ENCODE measurements around the gene C5orf52.
"Not testable (repeated sequence)": the region's sequence is repeated elsewhere in the genome, so short reads cannot be mapped to it uniquely, and the experiment has no call there.

The C5orf52 gene

DNA sequence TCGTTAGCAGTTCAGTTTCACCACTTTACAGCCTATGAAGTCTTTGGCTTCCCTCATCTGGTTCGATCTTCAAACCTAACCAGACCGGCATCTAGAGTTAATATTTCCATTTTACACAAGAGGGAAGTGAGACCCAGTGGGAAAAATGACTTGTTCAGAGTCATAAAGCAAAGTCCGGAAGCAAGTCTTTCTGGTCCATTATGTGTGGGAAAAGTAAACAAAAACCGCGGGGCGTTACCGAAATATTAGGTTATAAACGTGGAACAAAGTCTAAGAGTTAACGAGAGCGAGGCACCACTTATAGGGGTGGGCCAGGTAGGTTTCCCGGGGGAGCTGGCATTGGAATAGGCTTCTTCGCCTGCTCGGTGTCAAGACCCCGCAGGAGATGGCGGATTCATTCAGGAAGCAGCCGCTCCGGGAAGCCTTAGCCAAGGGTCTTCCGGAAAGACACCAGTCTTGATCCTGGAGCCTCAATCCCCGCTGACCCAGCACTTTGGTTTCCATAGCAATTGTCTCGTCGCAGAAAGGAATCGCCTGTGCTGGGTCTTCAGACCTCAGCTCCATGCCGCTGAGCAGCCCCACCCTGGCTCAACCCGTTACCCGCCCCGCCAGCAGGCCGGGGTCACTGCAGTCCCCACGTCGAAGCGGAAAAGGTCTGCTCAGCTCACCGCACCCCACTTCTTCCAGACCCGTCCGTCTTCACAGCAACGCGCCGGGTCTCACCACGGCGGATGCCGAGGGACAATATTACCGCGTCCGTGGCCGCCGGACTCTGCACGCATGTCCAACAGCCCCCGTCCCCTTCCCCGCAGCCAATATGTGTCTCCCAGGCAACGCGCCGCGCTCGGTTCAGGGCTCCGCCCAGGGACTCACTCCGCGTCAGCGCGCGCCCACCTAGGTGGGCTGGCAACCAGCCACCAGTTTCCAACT is at the start of gene C5orf52:
C5orf52 (plus strand) TSS at position 872 of the 930 bp plus-strand sequence. CDS start 82 bp downstream, outside the sequence.
- DNase-seq: peak; percentile 48

DNA sequence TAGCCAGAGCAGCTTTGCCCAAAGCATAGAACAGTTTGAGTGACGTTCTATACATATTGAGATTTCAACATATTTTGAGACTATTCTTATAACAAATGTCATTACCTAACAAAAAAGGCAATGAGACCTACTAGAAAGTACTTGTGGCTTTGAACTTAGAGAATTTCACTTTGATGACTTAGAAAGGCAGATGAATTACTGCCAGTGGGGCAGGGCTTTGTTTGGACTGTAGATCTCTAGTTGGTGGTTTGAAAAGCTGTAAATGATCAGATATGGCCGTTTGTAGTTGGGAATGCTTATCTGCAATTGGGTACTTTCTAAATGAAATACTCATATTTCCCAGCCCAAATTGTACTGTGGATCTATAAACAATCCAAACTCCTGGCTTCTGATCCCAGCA is 47.2 kb upstream of the C5orf52 start:
- no peak for DNase-seq

DNA sequence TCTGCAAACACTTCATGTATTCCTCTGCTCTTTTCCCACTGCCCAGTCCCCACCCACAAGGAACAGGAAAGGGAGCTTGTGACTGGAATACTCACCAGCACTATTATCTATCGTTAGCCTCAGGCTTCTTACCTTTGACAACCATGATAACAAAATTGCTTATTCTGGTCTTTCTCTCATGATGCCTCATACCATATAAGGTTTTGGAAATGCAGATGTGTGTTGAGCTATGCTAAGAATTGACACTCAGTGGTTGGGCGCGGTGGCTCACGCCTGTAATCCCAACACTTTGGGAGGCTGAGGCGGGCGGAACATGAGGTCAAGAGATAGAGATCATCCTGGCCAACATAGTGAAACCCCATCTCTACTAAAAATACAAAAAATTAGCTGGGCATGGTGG is 44.5 kb upstream of the C5orf52 start:
- DNase-seq: no peak

DNA sequence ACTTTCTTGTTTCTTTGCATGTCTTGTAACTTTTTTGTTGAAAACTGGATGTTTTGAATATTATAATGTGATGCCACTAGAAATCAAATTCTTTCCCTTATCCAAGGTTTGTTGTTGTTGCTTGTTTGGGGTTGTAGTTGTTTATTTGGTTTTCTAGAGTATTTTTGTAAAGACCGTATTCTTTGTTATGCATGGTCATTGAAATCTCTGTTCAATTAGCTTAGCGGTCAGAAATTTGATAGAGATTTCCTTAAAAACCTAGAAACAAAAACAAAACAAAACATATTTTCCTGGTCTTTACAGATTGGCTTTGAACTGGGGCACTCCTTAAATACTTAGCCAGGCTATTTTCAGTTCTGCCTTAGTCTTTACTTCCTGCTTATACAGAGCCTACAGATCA is 41.0 kb upstream of the C5orf52 start:
- DNase-seq: no peak

DNA sequence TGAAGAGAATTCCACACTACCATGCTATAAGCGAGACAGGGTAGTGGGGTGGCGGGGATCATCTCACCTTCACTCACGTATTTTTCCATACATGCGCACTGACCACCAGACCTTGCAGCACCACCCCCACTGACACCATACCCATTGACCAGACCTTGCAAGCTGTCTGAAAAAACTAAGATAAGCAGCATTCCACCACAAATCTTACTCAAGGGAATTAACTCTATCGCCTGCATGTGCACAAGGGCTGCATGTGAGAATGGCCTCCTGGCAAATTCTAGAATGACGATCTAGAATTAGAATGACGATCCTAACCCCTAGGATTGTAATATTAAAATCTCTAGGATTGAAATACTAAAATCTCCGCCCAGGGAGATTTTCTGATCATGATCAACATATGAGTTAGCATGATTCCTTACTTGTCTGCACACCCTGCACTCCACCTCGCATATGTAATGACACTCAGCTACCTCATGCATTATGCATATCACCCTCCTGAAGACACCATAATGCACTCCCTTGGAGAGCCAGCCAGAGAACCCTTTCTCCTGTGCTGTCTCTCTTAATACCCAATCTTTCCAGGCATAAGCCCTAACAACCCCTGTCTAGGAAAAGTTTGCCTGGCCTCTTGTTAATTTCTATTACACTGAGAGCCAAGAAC is 30.8 kb upstream of the C5orf52 start:
- DNase-seq: no peak

DNA sequence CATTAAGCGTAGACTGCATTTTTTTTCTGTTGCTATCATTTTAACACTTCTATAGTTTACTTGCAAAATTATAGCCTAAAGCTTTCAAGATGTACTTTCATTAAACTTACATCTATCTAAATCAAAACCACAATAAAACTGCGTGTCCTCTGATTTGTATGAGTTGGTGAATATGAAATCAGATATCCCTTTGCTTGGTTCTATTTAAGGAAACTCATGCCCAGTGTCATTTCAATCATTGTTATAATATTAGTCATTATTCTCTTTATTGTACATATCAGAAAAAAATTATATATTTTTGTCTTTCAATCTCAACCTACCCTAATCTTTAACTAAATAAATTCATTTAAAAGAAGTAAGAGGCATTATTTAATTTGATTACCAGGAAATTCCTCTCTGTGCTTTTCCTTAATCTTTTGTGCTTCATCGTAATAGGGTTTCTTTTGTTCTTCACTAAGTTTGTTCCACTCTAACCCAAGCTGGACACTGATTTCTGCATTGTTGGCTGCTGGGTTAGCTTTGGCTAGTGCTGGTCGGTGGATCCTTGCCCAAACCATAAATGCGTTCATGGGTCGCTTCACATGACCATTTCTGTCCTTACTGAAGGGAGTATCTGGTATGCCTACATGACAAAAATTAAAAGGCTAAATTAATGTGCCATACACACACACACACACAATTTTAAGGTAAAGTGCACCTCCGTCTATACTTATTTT is 22.9 kb upstream of the C5orf52 start:
- DNase-seq: no peak

DNA sequence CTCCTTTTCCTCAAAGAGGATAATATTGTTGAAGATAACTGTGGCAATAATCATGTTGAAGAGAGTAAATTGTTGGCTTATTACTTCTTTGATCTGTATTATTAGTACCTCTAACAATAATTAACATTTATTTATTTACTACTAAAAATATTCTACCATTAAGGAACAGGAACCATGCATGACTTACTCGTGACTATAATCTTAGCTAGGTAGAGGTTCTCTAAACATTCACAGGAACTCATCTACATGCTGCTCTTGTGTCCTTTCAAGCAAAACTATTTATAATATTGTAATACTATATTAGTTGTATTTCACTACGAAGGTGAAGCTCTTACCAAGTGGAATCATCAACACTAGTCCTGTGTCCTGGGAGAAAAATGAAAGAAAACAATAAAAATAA is 22.2 kb upstream of the C5orf52 start:
- DNase-seq: no peak

DNA sequence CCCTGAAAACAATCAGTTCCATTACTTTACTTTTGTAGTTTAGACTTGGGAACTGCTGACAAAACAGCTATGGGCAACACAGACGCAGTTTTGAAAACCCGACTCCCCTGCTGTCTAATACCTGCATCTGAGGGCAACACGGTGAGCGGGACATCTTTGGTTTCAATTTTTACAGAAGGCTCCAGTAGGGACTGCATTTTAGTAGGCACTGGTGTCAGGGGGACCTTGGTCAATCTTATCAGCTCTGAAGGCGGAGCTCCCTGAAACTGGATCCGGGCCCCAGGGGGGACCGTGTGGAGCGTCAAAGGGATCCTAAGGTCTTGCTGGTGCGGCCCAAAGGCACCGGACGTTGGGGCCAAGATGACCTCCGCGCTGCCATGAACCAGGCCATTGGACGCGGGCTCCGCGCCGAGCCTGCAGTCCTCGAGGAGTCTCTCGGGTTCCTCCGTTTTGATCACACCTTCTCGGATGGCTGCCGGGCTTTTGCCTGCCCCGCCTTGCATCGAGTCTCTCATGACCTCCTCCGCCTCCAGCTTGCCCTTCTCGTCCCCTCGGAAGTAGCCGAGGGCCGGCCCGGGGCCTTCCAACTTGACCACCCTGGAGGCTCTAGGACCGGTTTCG is 20.2 kb upstream of the C5orf52 start:
- no peak for DNase-seq

DNA sequence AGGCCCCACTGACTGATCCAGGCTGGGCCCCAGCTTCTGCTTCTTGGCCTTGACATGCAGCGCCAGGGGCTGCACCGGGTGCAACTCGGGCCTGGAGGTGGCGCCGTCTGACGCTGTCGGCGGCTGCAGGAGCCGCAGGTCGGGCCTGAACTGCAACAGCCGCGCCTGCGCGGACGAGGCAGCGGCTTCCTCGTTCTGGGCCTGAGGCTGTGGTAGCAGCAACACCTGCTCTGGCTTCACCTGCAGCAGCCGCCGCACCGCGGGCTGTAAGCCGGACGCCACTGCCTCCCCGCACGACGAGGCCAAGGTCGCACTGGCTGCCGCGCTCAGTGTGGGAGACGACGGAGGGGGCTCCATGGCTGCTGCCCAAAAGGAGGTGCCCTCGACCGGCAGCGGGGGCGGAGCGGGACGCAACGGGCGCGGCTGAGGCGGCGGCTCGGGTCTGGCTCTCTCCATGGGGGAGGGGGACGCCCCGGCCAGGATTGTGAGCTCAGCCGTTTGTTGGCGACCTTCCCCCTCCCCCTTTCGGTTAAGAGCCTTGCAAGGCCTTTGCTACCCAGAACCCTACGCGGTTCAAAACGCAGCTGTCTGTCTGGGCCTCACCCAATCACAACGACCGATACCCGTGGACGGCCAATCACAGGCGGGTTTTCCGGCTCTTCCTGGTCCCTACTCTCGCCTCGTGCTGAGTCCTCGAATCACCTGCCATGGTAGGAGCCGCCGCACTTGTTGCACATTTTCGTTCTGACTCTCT is 19.5 kb upstream of the C5orf52 start:
- peak; percentile 81 for DNase-seq

DNA sequence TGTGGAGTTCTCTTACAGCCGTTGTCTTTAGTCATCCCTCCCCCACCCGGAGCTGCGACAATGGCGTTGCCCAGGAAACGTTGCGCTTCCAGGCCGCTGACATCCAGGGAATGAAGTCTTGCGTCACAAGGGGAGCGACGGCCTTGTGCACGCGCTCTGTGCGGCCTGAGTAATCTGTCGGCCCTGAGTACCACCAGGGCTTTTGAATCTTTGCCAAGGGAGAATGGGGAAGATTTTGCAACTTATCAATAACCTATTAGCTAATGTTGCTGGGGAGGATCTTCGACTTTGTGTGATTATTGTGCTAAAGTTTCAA is 19.0 kb upstream of the C5orf52 start, which contains the start of gene SOX30:
SOX30 (minus strand) TSS at position 62 of the 316 bp plus-strand sequence. CDS start 360 bp downstream, outside the sequence.
- no peak for DNase-seq

DNA sequence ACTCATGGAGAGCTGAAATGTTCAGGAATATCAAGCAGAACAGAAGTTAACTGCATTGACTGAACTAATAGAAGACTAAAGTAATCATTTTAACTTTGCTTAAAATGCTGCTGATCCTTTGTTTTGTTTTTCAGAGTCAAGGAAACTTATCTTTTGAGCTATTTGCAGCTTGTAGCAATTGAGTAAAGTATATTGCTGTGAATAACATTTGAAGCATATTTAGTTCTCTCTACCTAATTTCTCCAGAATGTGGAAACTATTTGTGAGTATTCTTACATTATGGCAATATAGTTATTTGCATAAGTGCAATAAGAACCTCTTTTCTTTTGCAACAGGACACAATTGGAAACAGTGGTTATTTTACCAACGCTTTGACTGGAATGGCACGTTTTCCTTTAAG is 13.8 kb upstream of the C5orf52 start:
- no peak for DNase-seq

DNA sequence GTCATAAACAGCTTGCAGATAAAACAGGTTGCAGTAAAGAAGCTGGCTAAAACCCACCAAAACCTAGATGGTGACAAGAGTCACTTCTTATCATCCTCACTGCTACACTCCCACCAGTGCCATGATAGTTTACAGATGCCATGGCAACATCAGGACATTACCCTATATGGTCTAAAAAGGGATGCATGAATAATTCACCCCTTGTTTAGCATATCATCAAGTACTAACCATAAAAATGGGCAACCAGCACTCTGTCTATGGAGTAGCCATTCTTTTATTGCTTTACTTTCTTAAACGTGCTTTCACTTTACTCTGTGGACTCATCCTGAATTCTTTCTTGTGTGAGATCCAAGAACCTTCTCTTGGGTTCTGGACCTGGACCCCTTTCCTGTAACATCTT is 12.4 kb upstream of the C5orf52 start:
- no peak for DNase-seq

DNA sequence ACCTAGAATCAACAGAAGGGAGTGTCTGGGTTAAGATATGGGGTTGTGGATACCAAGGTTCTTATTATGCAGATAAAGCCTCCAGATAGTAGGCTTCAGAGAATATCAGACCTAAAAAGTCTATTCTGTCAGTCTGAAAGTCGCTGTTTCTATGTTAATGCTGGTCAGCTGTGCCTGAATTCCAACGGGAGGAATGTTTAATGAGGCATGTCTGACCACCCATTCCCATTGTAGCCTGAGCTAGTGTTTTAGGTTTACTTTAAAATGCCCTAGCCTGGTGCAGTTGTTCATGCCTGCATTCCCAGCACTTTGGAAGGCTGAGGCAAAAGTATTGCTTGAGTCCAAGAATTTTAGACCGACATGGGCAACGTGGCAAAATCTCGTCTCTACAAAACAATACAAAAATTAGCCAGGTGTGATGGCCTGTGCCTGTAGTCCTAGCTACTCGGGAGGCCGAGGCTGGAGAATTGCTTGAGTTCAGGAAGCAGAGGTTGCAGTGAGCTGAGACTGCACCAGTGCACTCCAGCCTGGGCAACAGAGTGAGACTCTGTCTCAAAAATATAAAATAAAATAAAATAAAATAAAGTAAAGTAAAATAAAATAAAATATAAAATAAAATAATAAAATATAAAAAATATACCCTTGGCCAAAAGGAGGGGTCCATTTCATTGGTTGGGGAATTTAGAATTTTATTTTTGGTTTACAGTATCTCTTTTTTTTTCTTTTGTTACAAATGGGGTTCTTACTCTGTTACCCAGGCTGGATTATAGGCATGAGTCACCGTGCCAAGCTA is 11.3 kb upstream of the C5orf52 start:
- no peak for DNase-seq

DNA sequence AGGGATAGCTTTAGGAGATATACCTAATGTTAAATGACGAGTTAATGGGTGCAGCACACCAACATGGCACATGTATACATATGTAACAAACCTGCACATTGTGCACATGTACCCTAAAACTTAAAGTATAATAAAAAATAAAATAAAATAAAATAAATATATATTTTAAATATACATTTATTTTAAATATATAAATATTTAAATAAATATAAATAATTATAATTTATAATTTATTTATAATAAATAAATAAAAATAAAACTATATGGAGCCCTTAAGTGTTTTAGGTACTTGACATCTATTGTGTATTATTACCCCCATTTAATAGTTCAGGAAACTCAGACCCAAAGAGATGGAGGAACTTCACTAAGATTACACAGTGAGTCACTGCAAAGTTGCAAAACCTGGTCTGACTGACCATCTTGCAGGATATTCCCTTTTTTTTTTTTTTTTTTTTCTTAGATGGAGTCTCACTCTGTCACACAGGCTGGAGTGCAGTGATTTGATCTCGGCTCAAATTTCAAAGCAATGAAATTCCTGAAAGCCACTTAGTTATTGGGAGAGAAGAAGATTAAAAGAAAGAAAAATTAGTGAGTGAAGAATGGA is 5.8 kb upstream of the C5orf52 start:
- no peak for DNase-seq

DNA sequence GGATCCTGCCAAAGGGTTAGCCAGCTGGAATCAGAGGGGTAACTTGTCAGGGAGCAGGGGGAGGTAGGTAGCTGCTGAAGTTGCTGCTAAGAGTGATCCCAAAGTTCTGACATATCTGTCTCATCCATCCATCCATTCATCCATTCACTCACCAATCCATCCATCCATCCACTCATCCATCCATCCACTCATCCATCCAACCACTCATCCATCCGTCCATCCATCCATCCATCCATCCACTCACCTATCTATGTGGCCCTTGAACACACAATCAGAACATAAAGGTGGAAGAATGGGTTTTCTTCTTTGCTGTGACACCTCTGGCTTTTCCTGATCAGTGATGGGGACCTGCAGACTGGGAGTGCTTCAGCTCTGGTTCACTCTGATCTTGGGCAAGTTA is 3.0 kb upstream of the C5orf52 start:
- DNase-seq: no peak

DNA sequence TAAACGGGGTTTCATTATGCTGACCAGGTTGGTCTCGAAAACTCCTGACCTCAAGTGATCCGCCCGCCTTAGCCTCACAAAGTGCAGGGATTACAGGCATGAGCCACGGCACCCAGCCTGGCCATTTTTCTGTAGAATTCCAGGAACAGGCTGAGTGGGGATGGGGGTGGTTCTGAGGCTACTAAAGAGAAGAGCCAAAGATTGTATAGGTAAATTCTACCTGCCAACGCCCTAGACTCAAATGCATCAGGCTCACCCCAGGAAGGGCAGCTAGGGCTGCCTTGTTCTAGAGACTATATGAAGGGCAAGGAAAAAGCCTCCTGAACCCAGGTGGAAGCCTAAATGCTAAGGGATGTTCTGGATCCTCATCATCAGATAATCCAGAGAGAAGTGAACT is 1.6 kb upstream of the C5orf52 start:
- DNase-seq: no peak

DNA sequence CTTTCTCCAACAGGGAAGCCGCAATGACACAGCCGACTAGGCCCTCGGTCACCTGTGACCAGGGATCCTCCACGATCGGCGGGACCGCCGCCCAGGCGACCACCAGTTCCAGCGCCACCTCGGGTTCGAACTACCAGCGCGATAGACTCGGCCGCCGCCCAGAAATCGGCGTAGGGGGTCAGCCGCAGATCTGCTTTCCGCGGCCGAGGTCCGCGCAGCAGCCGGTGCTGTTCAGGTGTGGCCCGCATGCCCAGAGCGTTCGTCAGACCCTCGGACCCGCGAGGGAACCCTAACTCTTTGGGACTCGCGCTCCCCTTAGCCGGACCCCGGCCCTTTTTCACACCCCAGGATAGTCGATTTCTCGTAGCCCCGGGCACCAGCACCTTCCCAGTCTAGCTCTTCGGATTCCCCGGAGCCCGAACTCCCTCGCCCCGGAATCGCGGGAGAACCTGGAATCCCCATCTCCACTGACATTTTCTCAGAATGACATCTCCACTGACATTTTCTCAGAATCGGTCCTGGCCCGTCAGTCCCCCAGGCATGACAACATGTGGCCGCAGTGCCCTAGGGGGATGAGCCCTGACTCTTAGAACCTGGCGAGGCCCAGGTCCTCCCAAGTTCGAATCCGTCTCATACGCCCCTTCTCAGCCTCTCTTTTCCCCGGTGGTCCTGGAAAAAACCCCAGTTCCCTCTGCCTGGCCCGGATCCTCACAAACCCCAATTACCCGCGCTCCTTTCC is 428 bp downstream of the C5orf52 start:
- DNase-seq: no peak

DNA sequence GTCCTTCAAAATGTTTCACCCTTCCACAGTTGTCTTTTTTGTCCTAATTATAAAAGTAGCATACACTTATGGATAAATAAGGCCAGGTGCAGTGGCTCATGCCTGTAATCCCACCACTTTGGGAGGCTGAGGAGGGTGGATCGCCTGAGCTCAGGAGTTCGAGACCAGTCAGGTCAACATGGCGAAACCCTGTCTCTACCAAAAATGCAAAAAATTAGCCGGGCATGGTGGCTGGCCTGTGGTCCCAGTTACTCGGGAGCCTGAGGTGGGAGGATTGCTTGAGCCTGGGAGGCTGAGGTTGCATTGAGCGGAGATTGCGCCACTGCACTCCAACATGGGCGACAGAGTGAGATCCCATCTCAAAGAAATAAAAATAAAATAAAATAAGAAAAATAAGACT is 1.6 kb downstream of the C5orf52 start:
- DNase-seq: no peak

DNA sequence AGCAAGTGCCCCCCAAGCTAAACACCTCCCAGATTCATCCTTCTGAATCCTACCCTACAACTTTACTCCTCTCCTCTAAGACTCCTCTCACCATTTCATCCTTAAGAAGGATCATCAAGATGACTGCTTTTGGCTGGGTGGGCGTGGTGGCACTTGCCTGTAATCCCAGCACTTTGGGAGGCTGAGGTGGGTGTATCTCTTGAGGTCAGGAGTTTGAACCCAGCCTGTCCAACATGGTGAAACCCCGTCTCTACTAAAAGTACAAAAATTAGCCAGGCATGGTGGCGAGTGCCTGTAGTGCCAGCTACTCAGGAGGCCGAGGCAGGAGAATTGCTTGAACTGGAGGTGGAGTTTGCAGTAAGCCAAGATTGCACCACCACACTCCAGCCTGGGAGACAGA is 3.0 kb downstream of the C5orf52 start:
- not testable (repeated sequence) for DNase-seq

DNA sequence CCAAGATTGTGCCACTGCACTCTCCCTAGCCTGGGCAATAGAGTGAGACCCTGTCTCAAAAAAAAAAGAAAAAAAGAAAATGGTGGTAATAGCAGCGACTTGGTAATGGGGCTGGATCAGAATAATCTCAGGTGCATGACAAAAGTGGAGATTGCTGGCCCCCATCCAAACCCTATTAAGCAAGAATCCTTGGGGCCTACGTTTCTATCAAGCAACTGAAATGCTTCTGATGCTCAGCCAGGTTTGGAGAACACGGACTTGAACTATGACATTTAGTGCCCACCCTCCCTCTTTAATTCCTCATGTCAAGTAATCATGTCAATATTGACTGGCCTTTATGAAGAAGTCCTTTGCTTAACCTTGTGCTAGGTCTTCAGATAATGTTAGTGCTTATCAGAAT is 6.6 kb downstream of the C5orf52 start:
- no peak for DNase-seq
